OCI-LY1 (cell line): ENCODE measurements around the gene XYLT2.

Experiments used
- H2AFZ ChIP-seq: fragments of 200-600 bp; sonication (generic), shearing (Covaris generic); 2 replicates; pipeline ENCODE4 v1.6.0; 2014; ENCODE audit warnings: antibody characterized with exemption, mild to moderate bottlenecking, low read length
- H3F3A ChIP-seq: fragments of 200-600 bp; sonication (generic), shearing (Covaris generic); 2 replicates; pipeline ENCODE4 v1.6.0; 2014; ENCODE audit warnings: mild to moderate bottlenecking, antibody characterized with exemption, low read length, moderate library complexity; ENCODE audit not compliant: insufficient read depth
- H3K27ac ChIP-seq: fragments of 200-600 bp; sonication (generic); 2 replicates; pipeline ENCODE4 v1.5.1; 2014; ENCODE audit warnings: low read length, mixed run types, mild to moderate bottlenecking, low read depth; ENCODE audit not compliant: poor library complexity, severe bottlenecking
- H3K27me3 ChIP-seq: fragments of 200-600 bp; sonication (generic); 2 replicates; pipeline ENCODE4 v1.6.0; 2014; ENCODE audit warnings: antibody characterized with exemption, mild to moderate bottlenecking, low read length, moderate library complexity; ENCODE audit not compliant: insufficient read depth
- H3K36me3 ChIP-seq: fragments of 200-600 bp; sonication (generic); 2 replicates; pipeline ENCODE4 v1.6.1; 2014; ENCODE audit warnings: mild to moderate bottlenecking, antibody characterized with exemption, low read length, moderate library complexity, mixed read lengths; ENCODE audit not compliant: insufficient read depth
- H3K4me1 ChIP-seq: fragments of 200-600 bp; sonication (generic); 2 replicates; pipeline ENCODE4 v1.5.1; 2014; ENCODE audit warnings: mild to moderate bottlenecking, low read length, moderate library complexity; ENCODE audit not compliant: insufficient read depth, severe bottlenecking
- H3K4me2 ChIP-seq: fragments of 200-600 bp; sonication (generic), shearing (Covaris generic); 2 replicates; pipeline ENCODE4 v1.6.1; 2014; ENCODE audit warnings: low read length
- H3K4me3 ChIP-seq: fragments of 200-600 bp; sonication (generic); 2 replicates; pipeline ENCODE4 v1.5.1; 2014; ENCODE audit warnings: low read length, low read depth, mild to moderate bottlenecking, mixed read lengths; ENCODE audit not compliant: poor library complexity, severe bottlenecking
- H3K79me2 ChIP-seq: fragments of 200-600 bp; shearing (Covaris generic); 2 replicates; pipeline ENCODE4 v1.6.1; 2016; ENCODE audit warnings: mixed run types, low read length, mixed read lengths; ENCODE audit not compliant: insufficient read depth
- H3K9ac ChIP-seq: fragments of 200-600 bp; sonication (generic), shearing (Covaris generic); 2 replicates; pipeline ENCODE4 v1.6.1; 2014; ENCODE audit warnings: mild to moderate bottlenecking, low read length, mixed read lengths
- H3K9me2 ChIP-seq: fragments of 200-600 bp; sonication (generic), shearing (Covaris generic); 2 replicates; pipeline ENCODE4 v1.6.1; 2014; ENCODE audit warnings: low read depth, mild to moderate bottlenecking, low read length, mixed read lengths
- H3K9me3 ChIP-seq: fragments of 200-600 bp; shearing (Covaris generic); 2 replicates; pipeline ENCODE4 v1.6.1; 2014; ENCODE audit warnings: low read length, mixed read lengths
- H4K20me1 ChIP-seq: fragments of 200-600 bp; sonication (generic), shearing (Covaris generic); 2 replicates; pipeline ENCODE4 v1.6.0; 2016; ENCODE audit warnings: mild to moderate bottlenecking, low read length; ENCODE audit not compliant: insufficient read depth
- CTCF ChIP-seq: fragments of 200-600 bp; sonication (generic), shearing (Covaris generic); IDR thresholded peaks from 2 replicates; pipeline ENCODE4 v1.5.1; 2017; ENCODE audit warnings: mild to moderate bottlenecking, antibody characterized with exemption, low read length, moderate library complexity, mixed read lengths
- EZH2 ChIP-seq: fragments of 200-600 bp; sonication (generic), shearing (Covaris generic); IDR thresholded peaks from 2 replicates; pipeline ENCODE4 v1.8.0; 2017; ENCODE audit warnings: borderline replicate concordance, mixed run types, mild to moderate bottlenecking, antibody characterized with exemption, low read length, moderate library complexity, mixed read lengths

Gene XYLT2

GRCh38 chr17:50322271-50322670 lies 23.7 kb upstream of the XYLT2 start:
- Histone ChIP-seq H2AFZ (no peak overlapping the region), H3K4me3 (no peak overlapping the region), H3K9me2 (no peaks in the 10 kb centered on the region), H3K27me3 (peaks cover 17% of the 10 kb centered on the region), H3K4me2 (no peak overlapping the region), H4K20me1 (no peaks in the 10 kb centered on the region), H3K79me2 (no peaks in the 10 kb centered on the region), H3K27ac (no peak overlapping the region), H3K36me3 (no peaks in the 10 kb centered on the region), H3F3A (no peaks in the 10 kb centered on the region), H3K4me1 (no peaks in the 10 kb centered on the region), H3K9ac (no peak overlapping the region), H3K9me3 (no peaks in the 10 kb centered on the region)
- TF ChIP-seq CTCF (no peak), EZH2 (no peak)

GRCh38 chr17:50323060-50323459 lies 22.9 kb upstream of the XYLT2 start:
- Histone ChIP-seq H3K79me2 (no peaks in the 10 kb centered on the region), H3K27me3 (peaks cover 12% of the 10 kb centered on the region), H3K9ac (no peak overlapping the region), H4K20me1 (no peaks in the 10 kb centered on the region), H3K9me3 (no peaks in the 10 kb centered on the region), H3K27ac (no peak overlapping the region), H3K9me2 (no peaks in the 10 kb centered on the region), H3K4me2 (no peak overlapping the region), H2AFZ (no peak overlapping the region), H3K4me1 (no peaks in the 10 kb centered on the region), H3F3A (no peaks in the 10 kb centered on the region), H3K36me3 (no peaks in the 10 kb centered on the region), H3K4me3 (no peak overlapping the region)
- TF ChIP-seq CTCF, result no peak
- TF ChIP-seq EZH2, result no peak

GRCh38 chr17:50325906-50326305 lies 20.0 kb upstream of the XYLT2 start:
- Histone ChIP-seq H3K36me3 (no peaks in the 10 kb centered on the region), H3K9me2 (no peaks in the 10 kb centered on the region), H3K9me3 (no peaks in the 10 kb centered on the region), H3F3A (no peaks in the 10 kb centered on the region), H3K27me3 (peaks cover 9% of the 10 kb centered on the region; the same call in 1 of the 2 replicates), H3K4me2 (no peak overlapping the region), H3K4me3 (no peak overlapping the region), H3K9ac (no peak overlapping the region), H3K4me1 (no peaks in the 10 kb centered on the region), H3K79me2 (no peaks in the 10 kb centered on the region), H3K27ac (no peak overlapping the region), H4K20me1 (no peaks in the 10 kb centered on the region), H2AFZ (no peak overlapping the region)
- no peak for TF ChIP-seq EZH2
- no peak for TF ChIP-seq CTCF
